CD4-positive, alpha-beta memory T cell (primary cell): ENCODE data around the gene SMYD3. TPM values are rescaled to one million over a fixed set of nuclear protein-coding genes. Genes with fewer than 3 reads are reported as not detected.

Experiments
- CTCF ChIA-PET: fragments of 350-600 bp; sonication (Branson Sonifier 250); formaldehyde crosslinking; loops from one replicate; lab custom pipeline; 2021; ENCODE audit warnings: inconsistent platforms; ENCODE audit not compliant: partially characterized antibody; lab: Charles Lee
- POLR2A ChIA-PET: fragments of 350-600 bp; sonication (Branson Sonifier 250); formaldehyde crosslinking; loops from one replicate; lab custom pipeline; 2021; ENCODE audit not compliant: partially characterized antibody; lab: Charles Lee
- DNase-seq, 5 donors: peaks; one replicate each; pipeline versions ENCODE4 v3.0.0 to v3.0.0-alpha.2; 2020 to 2022; ENCODE audit warnings: mixed read lengths in 1 of 5
- H3K27ac ChIP-seq: one replicate; pipeline ENCODE4 v1.7.0; 2013; ENCODE audit warnings: low read depth, low read length
- H3K27me3 ChIP-seq: 2 replicates; pipeline ENCODE4 v1.7.0; 2013; ENCODE audit warnings: mild to moderate bottlenecking, low read length, moderate library complexity; ENCODE audit not compliant: insufficient read depth
- H3K36me3 ChIP-seq: 2 replicates; pipeline ENCODE4 v1.7.0; 2013; ENCODE audit warnings: mild to moderate bottlenecking, low read length, moderate library complexity; ENCODE audit not compliant: insufficient read depth
- H3K4me1 ChIP-seq: 2 replicates; pipeline ENCODE4 v1.7.0; 2013; ENCODE audit warnings: mild to moderate bottlenecking, low read length, moderate library complexity; ENCODE audit not compliant: insufficient read depth
- H3K4me3 ChIP-seq, 2 donors: one replicate each; pipeline ENCODE4 v1.7.0; 2013; ENCODE audit warnings: low read length in 2 of 2, mild to moderate bottlenecking in 1 of 2
- H3K9me3 ChIP-seq, 2 donors: one replicate each; pipeline ENCODE4 v1.7.0; 2013; ENCODE audit warnings: low read length in 2 of 2, control low read depth in 1 of 2; ENCODE audit not compliant: control insufficient read depth in 1 of 2
- H3K27ac Mint-ChIP-seq, 7 donors: one replicate each; pipeline ENCODE4 v1.8.0; 2020 to 2021; ENCODE audit warnings: mixed read lengths in 7 of 7, mild to moderate bottlenecking in 6 of 7, inconsistent platforms in 3 of 7, moderate library complexity in 3 of 7
- H3K27me3 Mint-ChIP-seq, 2 donors: one replicate each; pipeline ENCODE4 v1.8.0; 2020 to 2021; ENCODE audit warnings: mixed read lengths in 2 of 2
- H3K36me3 Mint-ChIP-seq, 2 donors: one replicate each; pipeline ENCODE4 v1.8.0; 2020 to 2021; ENCODE audit warnings: mixed read lengths in 2 of 2, inconsistent platforms in 1 of 2, mild to moderate bottlenecking in 1 of 2
- H3K4me1 Mint-ChIP-seq, 4 donors: one replicate each; pipeline ENCODE4 v1.8.0; 2020 to 2021; ENCODE audit warnings: mixed read lengths in 4 of 4, mild to moderate bottlenecking in 1 of 4
- H3K4me3 Mint-ChIP-seq, 8 donors: one replicate each; pipeline ENCODE4 v1.8.0; 2020 to 2021; ENCODE audit warnings: mixed read lengths in 8 of 8, mild to moderate bottlenecking in 7 of 8, moderate library complexity in 6 of 8, inconsistent platforms in 3 of 8
- H3K9me3 Mint-ChIP-seq, 8 donors: one replicate each; pipeline ENCODE4 v1.8.0; 2020 to 2021; ENCODE audit warnings: mixed read lengths in 8 of 8, mild to moderate bottlenecking in 5 of 8, inconsistent platforms in 3 of 8, moderate library complexity in 1 of 8
- intact Hi-C: fragments of 100-400 bp; cut with micrococcal nuclease; formaldehyde crosslinking; loops from one replicate; pipeline ENCODE4 v1.15.1; 2023
- polyA plus RNA-seq, 2 donors: library from polyadenylated mRNA; unstranded; fragments of 300-500 nt; fragmentation: Illumina TruSeq; gene quantifications; one replicate each; pipeline ENCODE4 v1.2.3, GENCODE V29; 2021
- total RNA-seq, 2 experiments: library from RNA; stranded (reverse); gene quantifications; one replicate each; pipeline ENCODE4 v1.2.3, GENCODE V29; 2021

SMYD3 gene
- total and polyA plus RNA-seq, 4 experiments from 2014 or later = 19.5 to 28.9 (median 22.9) TPM

GRCh38 chr1:246092136-246092535 lies 414.9 kb downstream of the SMYD3 start:
- CTCF ChIA-PET = no interaction called here
- intact Hi-C loops = no loop called here

GRCh38 chr1:246091477-246091876 lies 415.6 kb downstream of the SMYD3 start:
- H3K4me3 Mint-ChIP-seq = no peak overlapping the region
- Histone ChIP-seq H3K27ac (no peak overlapping the region), H3K9me3 (no peaks in the 10 kb centered on the region), H3K36me3 (no peaks in the 10 kb centered on the region), H3K4me3 (no peak overlapping the region), H3K27me3 (no peaks in the 10 kb centered on the region), H3K4me1 (no peaks in the 10 kb centered on the region)
- no peaks in the 10 kb centered on the region for H3K27me3 Mint-ChIP-seq
- H3K36me3 Mint-ChIP-seq = peaks cover 21 to 54% of the 10 kb centered on the region in 2 donors
- ChIA-PET CTCF (no interaction called here), POLR2A (no interaction called here)
- peaks cover 0 to 17% (median 4%) of the 10 kb centered on the region in 8 donors for H3K9me3 Mint-ChIP-seq
- H3K4me1 Mint-ChIP-seq = no peaks in the 10 kb centered on the region
- intact Hi-C loops = no loop called here
- DNase-seq = no peak
- H3K27ac Mint-ChIP-seq = no peak overlapping the region

More at GRCh38 chr1:246092136-246092535, 414.9 kb downstream of the SMYD3 start:
- H3K27me3 Mint-ChIP-seq = no peaks in the 10 kb centered on the region
- POLR2A ChIA-PET = no interaction called here
- Histone ChIP-seq H3K27ac (no peak overlapping the region), H3K4me3 (no peak overlapping the region), H3K27me3 (no peaks in the 10 kb centered on the region), H3K9me3 (no peaks in the 10 kb centered on the region), H3K36me3 (no peaks in the 10 kb centered on the region), H3K4me1 (no peaks in the 10 kb centered on the region)
- no peak overlapping the region for H3K27ac Mint-ChIP-seq
- DNase-seq = no peak
- H3K4me1 Mint-ChIP-seq = no peaks in the 10 kb centered on the region
- no peak overlapping the region for H3K4me3 Mint-ChIP-seq
- H3K36me3 Mint-ChIP-seq = peaks cover 21 to 56% of the 10 kb centered on the region in 2 donors
- peaks cover 0 to 12% (median 4%) of the 10 kb centered on the region in 8 donors for H3K9me3 Mint-ChIP-seq

GRCh38 chr1:246086191-246086590 lies 420.9 kb downstream of the SMYD3 start:
- Histone ChIP-seq H3K4me1 (no peaks in the 10 kb centered on the region), H3K9me3 (no peaks in the 10 kb centered on the region), H3K27ac (no peak overlapping the region), H3K27me3 (no peaks in the 10 kb centered on the region), H3K4me3 (no peak overlapping the region), H3K36me3 (no peaks in the 10 kb centered on the region)
- POLR2A ChIA-PET = no interaction called here
- Mint-ChIP-seq H3K36me3 (peaks cover 7 to 34% of the 10 kb centered on the region in 2 donors), H3K27ac (no peak overlapping the region), H3K4me1 (no peaks in the 10 kb centered on the region), H3K4me3 (no peak overlapping the region), H3K27me3 (no peaks in the 10 kb centered on the region), H3K9me3 (peaks cover 5 to 26% (median 10%) of the 10 kb centered on the region in 8 donors)
- CTCF ChIA-PET = no interaction called here
- intact Hi-C loops = no loop called here
- no peak for DNase-seq

GRCh38 chr1:246083416-246083815 lies 423.7 kb downstream of the SMYD3 start:
- H3K4me3 ChIP-seq = no peak overlapping the region
- intact Hi-C loops = no loop called here
- Mint-ChIP-seq H3K4me1 (peaks cover 0 to 5% (median 2%) of the 10 kb centered on the region in 4 donors), H3K4me3 (no peak overlapping the region), H3K27me3 (no peaks in the 10 kb centered on the region), H3K27ac (no peak overlapping the region), H3K36me3 (peaks cover 7 to 44% of the 10 kb centered on the region in 2 donors), H3K9me3 (peaks cover 5 to 23% (median 10%) of the 10 kb centered on the region in 8 donors)
- no peaks in the 10 kb centered on the region for H3K4me1 ChIP-seq
- ChIA-PET POLR2A (no interaction called here), CTCF (no interaction called here)
- H3K9me3 ChIP-seq = no peaks in the 10 kb centered on the region
- H3K27ac ChIP-seq = no peak overlapping the region
- DNase-seq = no peak
- H3K36me3 ChIP-seq = no peaks in the 10 kb centered on the region
- H3K27me3 ChIP-seq = no peaks in the 10 kb centered on the region

GRCh38 chr1:246081856-246082668 lies 425.0 kb downstream of the SMYD3 start:
- no peak overlapping the region for H3K27ac ChIP-seq
- Mint-ChIP-seq H3K27ac (no peak overlapping the region), H3K4me3 (no peak overlapping the region), H3K27me3 (no peaks in the 10 kb centered on the region), H3K4me1 (peaks cover 0 to 5% (median 2%) of the 10 kb centered on the region in 4 donors), H3K36me3 (peaks cover 5 to 34% of the 10 kb centered on the region in 2 donors), H3K9me3 (peaks cover 5 to 22% (median 10%) of the 10 kb centered on the region in 8 donors)
- CTCF ChIA-PET = no interaction called here
- POLR2A ChIA-PET = no interaction called here
- no peaks in the 10 kb centered on the region for H3K9me3 ChIP-seq
- intact Hi-C loops = no loop called here
- H3K36me3 ChIP-seq = no peaks in the 10 kb centered on the region
- DNase-seq = no peak
- H3K4me3 ChIP-seq = no peak overlapping the region
- no peaks in the 10 kb centered on the region for H3K27me3 ChIP-seq
- H3K4me1 ChIP-seq = no peaks in the 10 kb centered on the region

- Mint-ChIP-seq H3K4me3 (no peak overlapping the region), H3K27ac (no peak overlapping the region), H3K27me3 (no peaks in the 10 kb centered on the region), H3K36me3 (peaks cover 5 to 30% of the 10 kb centered on the region in 2 donors), H3K4me1 (peaks cover 0 to 5% (median 2%) of the 10 kb centered on the region in 4 donors), H3K9me3 (peaks cover 5 to 19% (median 10%) of the 10 kb centered on the region in 8 donors)
- Histone ChIP-seq H3K27me3 (no peaks in the 10 kb centered on the region), H3K9me3 (no peaks in the 10 kb centered on the region), H3K36me3 (no peaks in the 10 kb centered on the region), H3K27ac (no peak overlapping the region), H3K4me3 (no peak overlapping the region), H3K4me1 (no peaks in the 10 kb centered on the region)
- intact Hi-C loops = no loop called here
- no peak for DNase-seq
- ChIA-PET POLR2A (no interaction called here), CTCF (no interaction called here)
Measured at GRCh38 chr1:246081138-246081702, 425.9 kb downstream of the SMYD3 start.

GRCh38 chr1:246080031-246080430 lies 427.0 kb downstream of the SMYD3 start:
- H3K4me3 ChIP-seq = no peak overlapping the region
- H3K4me1 Mint-ChIP-seq = peaks cover 0 to 5% (median 2%) of the 10 kb centered on the region in 4 donors
- H3K9me3 ChIP-seq = no peaks in the 10 kb centered on the region
- no peaks in the 10 kb centered on the region for H3K36me3 ChIP-seq
- H3K4me3 Mint-ChIP-seq = no peak overlapping the region
- H3K27ac ChIP-seq = no peak overlapping the region
- ChIA-PET POLR2A (no interaction called here), CTCF (no interaction called here)
- intact Hi-C loops = no loop called here
- H3K4me1 ChIP-seq = no peaks in the 10 kb centered on the region
- no peaks in the 10 kb centered on the region for H3K27me3 Mint-ChIP-seq
- H3K27ac Mint-ChIP-seq = no peak overlapping the region
- peaks cover 5 to 28% of the 10 kb centered on the region in 2 donors for H3K36me3 Mint-ChIP-seq
- DNase-seq = no peak
- H3K27me3 ChIP-seq = no peaks in the 10 kb centered on the region
- H3K9me3 Mint-ChIP-seq = peaks cover 5 to 19% (median 9%) of the 10 kb centered on the region in 8 donors
